SK-N-SH treated with all-trans-retinoic acid at 6 μM for 48 hours (cell line): ENCODE results near the gene TLR2.

Source experiments
- ATAC-seq: fragments of 200-7000 bp; cut with Tn5 transposase; 3 replicates; pipeline ENCODE4 v1.9.1; 2020; ENCODE audit warnings: mild to moderate bottlenecking, moderate library complexity
- ARNTL ChIP-seq: fragments of 450-650 bp; formaldehyde crosslinking; IDR thresholded peaks from 2 replicates; pipeline ENCODE4 v1.5.0; 2020; ENCODE audit warnings: low read depth, mild to moderate bottlenecking, moderate library complexity, borderline replicate concordance
- BACH2 ChIP-seq: fragments of 250-450 bp; sonication (Bioruptor Pico); IDR thresholded peaks from 2 replicates; pipeline ENCODE4 v1.9.0; 2021; ENCODE audit warnings: mild to moderate bottlenecking, borderline replicate concordance
- CREB5 ChIP-seq: fragments of 250-450 bp; sonication (Bioruptor Pico); IDR thresholded peaks from 2 replicates; pipeline ENCODE4 v1.5.1; 2020; ENCODE audit warnings: low read depth, mild to moderate bottlenecking, moderate library complexity
- CSDC2 ChIP-seq: fragments of 250-450 bp; sonication (Bioruptor Pico); IDR thresholded peaks from 2 replicates; pipeline ENCODE4 v1.5.0; 2020; ENCODE audit warnings: mild to moderate bottlenecking, moderate library complexity
- CSRNP3 ChIP-seq: fragments of 250-450 bp; sonication (Bioruptor Pico); IDR thresholded peaks from 2 replicates; pipeline ENCODE4 v1.5.1; 2021; ENCODE audit warnings: mild to moderate bottlenecking, moderate library complexity
- ESRRG ChIP-seq: fragments of 250-450 bp; sonication (Bioruptor Pico); IDR thresholded peaks from 2 replicates; pipeline ENCODE4 v1.6.1; 2021; ENCODE audit warnings: mild to moderate bottlenecking
- GLIS3 ChIP-seq: fragments of 250-450 bp; sonication (Bioruptor Pico); IDR thresholded peaks from 2 replicates; pipeline ENCODE4 v1.5.0; 2020; ENCODE audit warnings: mild to moderate bottlenecking, moderate library complexity
- ISL1 ChIP-seq: fragments of 250-450 bp; sonication (Bioruptor Pico); IDR thresholded peaks from 2 replicates; pipeline ENCODE4 v2.1.2; 2022; ENCODE audit warnings: mild to moderate bottlenecking, moderate library complexity
- OSR1 ChIP-seq: fragments of 250-450 bp; sonication (Bioruptor Pico); IDR thresholded peaks from 2 replicates; pipeline ENCODE4 v1.8.0; 2022; ENCODE audit warnings: moderate library complexity, mild to moderate bottlenecking, inconsistent platforms
- PATZ1 ChIP-seq: fragments of 250-450 bp; sonication (Bioruptor Pico); IDR thresholded peaks from 2 replicates; pipeline ENCODE4 v1.8.0; 2020; ENCODE audit warnings: mild to moderate bottlenecking, moderate library complexity, borderline replicate concordance
- POU6F1 ChIP-seq: fragments of 250-450 bp; sonication (Bioruptor Pico); IDR thresholded peaks from 2 replicates; pipeline ENCODE4 v1.8.0; 2021; ENCODE audit warnings: low read depth, mild to moderate bottlenecking, moderate library complexity, borderline replicate concordance
- PPARA ChIP-seq: fragments of 250-450 bp; sonication (Bioruptor Pico); IDR thresholded peaks from 2 replicates; pipeline ENCODE4 v1.5.0; 2020; ENCODE audit warnings: mild to moderate bottlenecking, borderline replicate concordance
- SNAI2 ChIP-seq: fragments of 250-450 bp; sonication (Bioruptor Pico); IDR thresholded peaks from 2 replicates; pipeline ENCODE4 v1.5.0; 2020; ENCODE audit warnings: mild to moderate bottlenecking, moderate library complexity
- TCF4 ChIP-seq: fragments of 250-450 bp; sonication (Bioruptor Pico); IDR thresholded peaks from 2 replicates; pipeline ENCODE4 v1.8.0; 2021; ENCODE audit warnings: mild to moderate bottlenecking, moderate library complexity, borderline replicate concordance
- TOX ChIP-seq: fragments of 250-450 bp; sonication (Bioruptor Pico); IDR thresholded peaks from 2 replicates; pipeline ENCODE4 v1.8.0; 2021; ENCODE audit warnings: mild to moderate bottlenecking, moderate library complexity, borderline replicate concordance
- TSHZ2 ChIP-seq: fragments of 250-450 bp; sonication (Bioruptor Pico); IDR thresholded peaks from 2 replicates; pipeline ENCODE4 v1.5.0; 2020; ENCODE audit warnings: mild to moderate bottlenecking, moderate library complexity
- ZC3H10 ChIP-seq: fragments of 250-450 bp; sonication (Bioruptor Pico); IDR thresholded peaks from 2 replicates; pipeline ENCODE4 v1.5.1; 2021; ENCODE audit warnings: mild to moderate bottlenecking, moderate library complexity
- ZFP3 ChIP-seq: fragments of 250-450 bp; sonication (Bioruptor Pico); IDR thresholded peaks from 2 replicates; pipeline ENCODE4 v1.5.0; 2020; ENCODE audit warnings: mild to moderate bottlenecking, moderate library complexity
- ZFP30 ChIP-seq: fragments of 450-650 bp; formaldehyde crosslinking; IDR thresholded peaks from 2 replicates; pipeline ENCODE4 v1.5.0; 2022; ENCODE audit warnings: mild to moderate bottlenecking, moderate library complexity
- ZNF565 ChIP-seq: fragments of 450-650 bp; formaldehyde crosslinking; conservative IDR thresholded peaks from 2 replicates; pipeline ENCODE4 v1.5.0; 2020; ENCODE audit warnings: low read depth, mild to moderate bottlenecking, moderate library complexity
- ZNF70 ChIP-seq: fragments of 450-650 bp; formaldehyde crosslinking; IDR thresholded peaks from 2 replicates; pipeline ENCODE4 v1.5.0; 2020; ENCODE audit warnings: mild to moderate bottlenecking, moderate library complexity
- ZNF8 ChIP-seq: fragments of 450-650 bp; formaldehyde crosslinking; IDR thresholded peaks from 2 replicates; pipeline ENCODE4 v1.5.0; 2020; ENCODE audit warnings: mild to moderate bottlenecking, moderate library complexity

The TLR2 gene

GRCh38 chr4:153683763-153684181 lies 308 bp upstream of the TLR2 start:
- TF ChIP-seq ZC3H10 (CRISPR knock-in tag) = no peak
- TF ChIP-seq GLIS3 (CRISPR knock-in tag) = no peak
- no peak for TF ChIP-seq PPARA (CRISPR knock-in tag)
- no peak for TF ChIP-seq POU6F1 (CRISPR knock-in tag)
- no peak for TF ChIP-seq ESRRG
- no peak for TF ChIP-seq ZNF565 (CRISPR knock-in tag)
- no peak for TF ChIP-seq ZNF70 (CRISPR knock-in tag)
- no peak for TF ChIP-seq TSHZ2 (CRISPR knock-in tag)
- no peak for TF ChIP-seq TCF4 (CRISPR knock-in tag)
- TF ChIP-seq TOX (CRISPR knock-in tag) = no peak
- TF ChIP-seq ZFP30 (CRISPR knock-in tag) = no peak
- TF ChIP-seq ZFP3 (CRISPR knock-in tag) = no peak
- no peak for TF ChIP-seq ZNF8
- no peak for TF ChIP-seq OSR1 (CRISPR knock-in tag)
- TF ChIP-seq PATZ1 (CRISPR knock-in tag) = no peak
- TF ChIP-seq SNAI2 (CRISPR knock-in tag) = no peak
- TF ChIP-seq ARNTL (CRISPR knock-in tag) = no peak
- TF ChIP-seq, all 23 proteins: peak for 0
- peak; percentile 73 for ATAC-seq

DNA sequence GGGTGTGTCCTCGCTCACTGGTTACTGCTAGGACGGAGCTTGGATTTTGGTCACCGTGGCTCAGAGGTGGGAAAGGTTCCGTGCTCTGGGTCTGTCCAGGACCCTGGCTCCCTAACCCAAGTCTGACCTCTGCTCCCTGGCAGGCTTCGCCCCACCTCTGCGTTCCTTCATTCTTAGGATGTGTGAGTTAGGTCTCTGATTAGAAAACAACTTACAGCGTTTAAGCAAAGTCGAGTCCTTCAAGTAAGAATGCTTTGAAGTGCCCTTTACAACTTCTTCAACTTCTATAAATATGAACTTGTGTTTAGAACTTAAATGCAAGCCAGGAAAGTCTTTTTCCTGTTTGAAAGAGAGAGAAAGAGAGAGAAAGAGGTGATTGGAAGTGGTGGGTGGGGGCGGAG lies 891 bp downstream of the TLR2 start:
- no peak for ATAC-seq
- TF ChIP-seq SNAI2 (CRISPR knock-in tag) (no peak), CSDC2 (CRISPR knock-in tag) (no peak), ISL1 (CRISPR knock-in tag) (no peak), ZNF565 (CRISPR knock-in tag) (no peak), CSRNP3 (no peak), PATZ1 (CRISPR knock-in tag) (no peak)
- TF ChIP-seq, all 23 proteins: peak for 0

GRCh38 chr4:153704522-153704921 lies 20.4 kb downstream of the TLR2 start:
- ATAC-seq = no peak
- TF ChIP-seq CSRNP3 (no peak), SNAI2 (CRISPR knock-in tag) (no peak), OSR1 (CRISPR knock-in tag) (no peak), CSDC2 (CRISPR knock-in tag) (no peak), ZC3H10 (CRISPR knock-in tag) (no peak), GLIS3 (CRISPR knock-in tag) (no peak), TCF4 (CRISPR knock-in tag) (no peak), BACH2 (CRISPR knock-in tag) (no peak), ZNF70 (CRISPR knock-in tag) (no peak), PPARA (CRISPR knock-in tag) (no peak), ZNF565 (CRISPR knock-in tag) (no peak), CREB5 (CRISPR knock-in tag) (no peak), ARNTL (CRISPR knock-in tag) (no peak), ISL1 (CRISPR knock-in tag) (no peak), ESRRG (no peak)
